DOHH2 (cell line): ENCODE measurements around the gene RIMS1.

Experiments
- H3F3A ChIP-seq: fragments of 200-600 bp; sonication (generic), shearing (Covaris generic); 2 replicates; pipeline ENCODE4 v1.6.0; 2016; ENCODE audit warnings: antibody characterized with exemption, mild to moderate bottlenecking; ENCODE audit not compliant: control insufficient read depth, insufficient read depth
- H3K27ac ChIP-seq: fragments of 200-600 bp; sonication (generic); 2 replicates; pipeline ENCODE4 v1.5.1; 2014; ENCODE audit warnings: low read depth, mild to moderate bottlenecking, low read length, moderate library complexity
- H3K27me3 ChIP-seq: fragments of 200-600 bp; sonication (generic); 2 replicates; pipeline ENCODE4 v1.6.1; 2014; ENCODE audit warnings: mild to moderate bottlenecking, low read length, mixed read lengths; ENCODE audit not compliant: control insufficient read depth
- H3K36me3 ChIP-seq: fragments of 200-600 bp; sonication (generic); 2 replicates; pipeline ENCODE4 v1.6.1; 2014; ENCODE audit warnings: mild to moderate bottlenecking, low read length, moderate library complexity, mixed read lengths; ENCODE audit not compliant: control insufficient read depth
- H3K4me1 ChIP-seq: fragments of 200-600 bp; sonication (generic); 2 replicates; pipeline ENCODE4 v1.6.1; 2014; ENCODE audit warnings: mild to moderate bottlenecking, low read length, mixed read lengths; ENCODE audit not compliant: control insufficient read depth
- H3K4me2 ChIP-seq: fragments of 200-600 bp; sonication (generic); 2 replicates; pipeline ENCODE4 v1.6.0; 2014; ENCODE audit warnings: mild to moderate bottlenecking, low read length, moderate library complexity
- H3K4me3 ChIP-seq: fragments of 200-600 bp; sonication (generic); 2 replicates; pipeline ENCODE4 v1.5.1; 2014; ENCODE audit warnings: mild to moderate bottlenecking, low read length, mixed read lengths
- H3K79me2 ChIP-seq: fragments of 200-600 bp; sonication (generic); 2 replicates; pipeline ENCODE4 v1.6.1; 2014; ENCODE audit warnings: mild to moderate bottlenecking, low read length, mixed read lengths; ENCODE audit not compliant: control insufficient read depth
- H3K9me2 ChIP-seq: fragments of 200-600 bp; sonication (generic); replicated peaks from 2 replicates; pipeline ENCODE4 v1.6.1; 2014; ENCODE audit warnings: mild to moderate bottlenecking, low read length, mixed read lengths; ENCODE audit not compliant: control insufficient read depth
- H3K9me3 ChIP-seq: fragments of 200-600 bp; sonication (generic); 2 replicates; pipeline ENCODE4 v1.6.1; 2014; ENCODE audit warnings: antibody characterized with exemption, low read length, mixed read lengths; ENCODE audit not compliant: control insufficient read depth, insufficient read depth
- H4K20me1 ChIP-seq: fragments of 200-600 bp; sonication (generic); 2 replicates; pipeline ENCODE4 v1.6.0; 2014; ENCODE audit warnings: low read depth, mild to moderate bottlenecking, antibody characterized with exemption, low read length, moderate library complexity; ENCODE audit not compliant: control insufficient read depth, insufficient read depth
- EZH2phosphoT487 ChIP-seq: fragments of 200-600 bp; sonication (generic); IDR thresholded peaks from 2 replicates; pipeline ENCODE4 v1.6.1; 2017; ENCODE audit warnings: borderline replicate concordance, mild to moderate bottlenecking, antibody characterized with exemption, low read length, moderate library complexity, mixed read lengths
- TF ChIP-seq, protein P1 (sequence below): fragments of 200-600 bp; sonication (generic); IDR thresholded peaks from one replicate; pipeline ENCODE4 v1.5.1; 2014; ENCODE audit warnings: antibody characterized with exemption, mild to moderate bottlenecking, low read depth, low read length; ENCODE audit not compliant: poor library complexity, severe bottlenecking

The RIMS1 gene

DNA sequence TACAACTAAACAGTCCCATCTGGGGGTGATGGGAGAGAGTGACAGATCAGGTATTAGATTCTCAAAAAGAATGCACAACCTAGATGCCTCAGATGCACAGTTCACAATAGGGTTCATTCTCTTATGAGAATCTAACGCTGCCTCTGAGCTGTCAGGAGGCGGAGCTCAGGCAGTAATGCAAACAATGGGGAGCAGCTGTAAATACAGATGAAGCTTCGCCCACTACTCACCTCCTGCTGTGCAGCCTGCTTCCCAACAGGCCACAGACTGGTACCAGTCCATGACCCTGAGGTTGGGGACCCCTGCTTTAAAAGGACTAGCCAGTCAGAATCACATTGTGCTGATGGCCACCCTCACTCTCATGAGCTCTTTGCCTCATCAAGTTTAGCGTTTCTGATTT is 488.5 kb downstream of the RIMS1 start:
- H3K9me3 ChIP-seq: no peaks in the 10 kb centered on the region
- peaks cover 35% of the 10 kb centered on the region for H3K4me1 ChIP-seq
- no peaks in the 10 kb centered on the region for H3K79me2 ChIP-seq
- H3K4me3 ChIP-seq: no peak overlapping the region
- TF ChIP-seq, protein P1, sequence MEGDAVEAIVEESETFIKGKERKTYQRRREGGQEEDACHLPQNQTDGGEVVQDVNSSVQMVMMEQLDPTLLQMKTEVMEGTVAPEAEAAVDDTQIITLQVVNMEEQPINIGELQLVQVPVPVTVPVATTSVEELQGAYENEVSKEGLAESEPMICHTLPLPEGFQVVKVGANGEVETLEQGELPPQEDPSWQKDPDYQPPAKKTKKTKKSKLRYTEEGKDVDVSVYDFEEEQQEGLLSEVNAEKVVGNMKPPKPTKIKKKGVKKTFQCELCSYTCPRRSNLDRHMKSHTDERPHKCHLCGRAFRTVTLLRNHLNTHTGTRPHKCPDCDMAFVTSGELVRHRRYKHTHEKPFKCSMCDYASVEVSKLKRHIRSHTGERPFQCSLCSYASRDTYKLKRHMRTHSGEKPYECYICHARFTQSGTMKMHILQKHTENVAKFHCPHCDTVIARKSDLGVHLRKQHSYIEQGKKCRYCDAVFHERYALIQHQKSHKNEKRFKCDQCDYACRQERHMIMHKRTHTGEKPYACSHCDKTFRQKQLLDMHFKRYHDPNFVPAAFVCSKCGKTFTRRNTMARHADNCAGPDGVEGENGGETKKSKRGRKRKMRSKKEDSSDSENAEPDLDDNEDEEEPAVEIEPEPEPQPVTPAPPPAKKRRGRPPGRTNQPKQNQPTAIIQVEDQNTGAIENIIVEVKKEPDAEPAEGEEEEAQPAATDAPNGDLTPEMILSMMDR: no peak
- TF ChIP-seq EZH2phosphoT487: no peak
- no peaks in the 10 kb centered on the region for H4K20me1 ChIP-seq
- peaks cover 5% of the 10 kb centered on the region; the same call in 1 of the 2 replicates for H3F3A ChIP-seq
- H3K36me3 ChIP-seq: no peaks in the 10 kb centered on the region
- no peaks in the 10 kb centered on the region for H3K9me2 ChIP-seq
- H3K27ac ChIP-seq: no peak overlapping the region
- H3K4me2 ChIP-seq: no peak overlapping the region
- no peaks in the 10 kb centered on the region for H3K27me3 ChIP-seq

DNA sequence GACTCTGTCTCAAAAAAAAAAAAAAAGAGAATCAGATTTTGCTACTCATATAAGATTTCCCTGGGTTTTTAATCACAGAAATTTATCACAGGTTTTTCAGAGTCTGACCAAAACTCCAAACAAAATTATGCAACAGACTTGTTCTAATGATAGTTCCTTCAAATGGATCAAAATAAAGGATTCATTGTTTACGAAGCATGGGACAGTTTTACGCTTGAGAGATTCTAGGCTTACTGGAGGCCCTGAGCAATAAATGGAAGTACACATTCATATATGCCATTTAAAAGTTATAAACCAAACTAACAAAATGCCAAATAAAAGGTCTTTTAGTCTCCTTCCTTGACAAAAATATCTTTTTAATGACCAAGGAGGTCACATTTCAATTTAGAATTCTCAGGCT is 490.4 kb downstream of the RIMS1 start:
- H3K36me3 ChIP-seq: peaks cover 13% of the 10 kb centered on the region
- no peaks in the 10 kb centered on the region for H3K27me3 ChIP-seq
- peaks cover 8% of the 10 kb centered on the region for H3K79me2 ChIP-seq
- 0 out of 2 replicates have a peak, but pooled peaks cover 2% of the 10 kb centered on the region for H3K9me3 ChIP-seq
- no peaks in the 10 kb centered on the region for H4K20me1 ChIP-seq
- H3K4me2 ChIP-seq: no peak overlapping the region
- peaks cover 29% of the 10 kb centered on the region for H3K4me1 ChIP-seq
- H3K27ac ChIP-seq: no peak overlapping the region
- H3K4me3 ChIP-seq: no peak overlapping the region
- TF ChIP-seq, protein P1: no peak
- no peak for TF ChIP-seq EZH2phosphoT487
- no peaks in the 10 kb centered on the region for H3K9me2 ChIP-seq
- no peaks in the 10 kb centered on the region for H3F3A ChIP-seq

DNA sequence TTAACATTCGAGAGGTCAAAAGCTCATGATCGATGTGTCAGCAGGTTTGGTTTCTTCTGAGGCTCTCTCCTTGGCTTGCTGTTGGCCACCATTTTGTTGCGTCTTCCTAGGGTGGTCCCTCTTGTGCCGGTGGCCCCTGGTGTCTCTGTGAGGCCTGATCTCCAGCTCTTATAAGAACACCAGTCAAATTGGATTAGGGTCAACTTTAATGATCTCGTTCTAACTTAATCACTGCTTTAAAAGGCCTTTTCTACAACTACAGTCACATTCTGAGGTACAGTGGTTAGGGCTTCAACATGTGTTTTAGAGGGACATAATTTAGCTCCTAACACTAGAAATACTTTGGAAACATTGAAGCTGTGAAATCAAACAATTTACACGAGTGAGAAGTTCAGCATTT is 494.7 kb downstream of the RIMS1 start:
- Histone ChIP-seq H3F3A (peaks cover 7% of the 10 kb centered on the region; the same call in 1 of the 2 replicates), H3K4me2 (no peak overlapping the region), H3K9me2 (no peaks in the 10 kb centered on the region), H3K4me3 (no peak overlapping the region), H3K27ac (peak overlapping the region; percentile 94; the same call in 1 of the 2 replicates), H3K4me1 (peaks cover 45% of the 10 kb centered on the region), H3K36me3 (peaks cover 18% of the 10 kb centered on the region), H3K27me3 (no peaks in the 10 kb centered on the region), H3K9me3 (0 out of 2 replicates have a peak, but pooled peaks cover 2% of the 10 kb centered on the region), H4K20me1 (no peaks in the 10 kb centered on the region), H3K79me2 (peaks cover 34% of the 10 kb centered on the region)
- TF ChIP-seq EZH2phosphoT487: no peak
- TF ChIP-seq, protein P1: no peak
